ENCODE data around the gene LIAS.

The LIAS gene

GRCh38 chr4:39429476-39430334 is 29.2 kb upstream of the LIAS start:
- no peak overlapping the region for H3K4me3 ChIP-seq (ENCODE audit: low read length)
- H3K27ac ChIP-seq (ENCODE audit: low read length) = no peak overlapping the region
- no peak overlapping the region for H3K9ac ChIP-seq (ENCODE audit: low read length)
- H4K20me1 ChIP-seq (ENCODE audit: insufficient read depth, low read length) = no peaks in the 10 kb centered on the region
- H3K4me2 ChIP-seq (ENCODE audit: low read length) = no peak overlapping the region
- H3K27me3 ChIP-seq (ENCODE audit: low read depth, low read length) = no peaks in the 10 kb centered on the region
- H3K4me1 ChIP-seq (ENCODE audit: low read length) = no peaks in the 10 kb centered on the region
- H3K36me3 ChIP-seq (replicated peaks; ENCODE audit: low read depth, low read length) = no peaks in the 10 kb centered on the region
- TF ChIP-seq EZH2phosphoT487 (IDR thresholded peaks at IDR 0.05; ENCODE audit: low read depth) = no peak
- TF ChIP-seq, protein P1, sequence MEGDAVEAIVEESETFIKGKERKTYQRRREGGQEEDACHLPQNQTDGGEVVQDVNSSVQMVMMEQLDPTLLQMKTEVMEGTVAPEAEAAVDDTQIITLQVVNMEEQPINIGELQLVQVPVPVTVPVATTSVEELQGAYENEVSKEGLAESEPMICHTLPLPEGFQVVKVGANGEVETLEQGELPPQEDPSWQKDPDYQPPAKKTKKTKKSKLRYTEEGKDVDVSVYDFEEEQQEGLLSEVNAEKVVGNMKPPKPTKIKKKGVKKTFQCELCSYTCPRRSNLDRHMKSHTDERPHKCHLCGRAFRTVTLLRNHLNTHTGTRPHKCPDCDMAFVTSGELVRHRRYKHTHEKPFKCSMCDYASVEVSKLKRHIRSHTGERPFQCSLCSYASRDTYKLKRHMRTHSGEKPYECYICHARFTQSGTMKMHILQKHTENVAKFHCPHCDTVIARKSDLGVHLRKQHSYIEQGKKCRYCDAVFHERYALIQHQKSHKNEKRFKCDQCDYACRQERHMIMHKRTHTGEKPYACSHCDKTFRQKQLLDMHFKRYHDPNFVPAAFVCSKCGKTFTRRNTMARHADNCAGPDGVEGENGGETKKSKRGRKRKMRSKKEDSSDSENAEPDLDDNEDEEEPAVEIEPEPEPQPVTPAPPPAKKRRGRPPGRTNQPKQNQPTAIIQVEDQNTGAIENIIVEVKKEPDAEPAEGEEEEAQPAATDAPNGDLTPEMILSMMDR (IDR thresholded peaks at IDR 0.05; ENCODE audit: low read depth, low read length) = no peak
- no peak overlapping the region for H2AFZ ChIP-seq (ENCODE audit: low read depth, low read length)
- no peaks in the 10 kb centered on the region for H3K9me3 ChIP-seq (ENCODE audit: insufficient read depth, low read length)
- no peaks in the 10 kb centered on the region for H3K79me2 ChIP-seq (ENCODE audit: low read length)

DNA sequence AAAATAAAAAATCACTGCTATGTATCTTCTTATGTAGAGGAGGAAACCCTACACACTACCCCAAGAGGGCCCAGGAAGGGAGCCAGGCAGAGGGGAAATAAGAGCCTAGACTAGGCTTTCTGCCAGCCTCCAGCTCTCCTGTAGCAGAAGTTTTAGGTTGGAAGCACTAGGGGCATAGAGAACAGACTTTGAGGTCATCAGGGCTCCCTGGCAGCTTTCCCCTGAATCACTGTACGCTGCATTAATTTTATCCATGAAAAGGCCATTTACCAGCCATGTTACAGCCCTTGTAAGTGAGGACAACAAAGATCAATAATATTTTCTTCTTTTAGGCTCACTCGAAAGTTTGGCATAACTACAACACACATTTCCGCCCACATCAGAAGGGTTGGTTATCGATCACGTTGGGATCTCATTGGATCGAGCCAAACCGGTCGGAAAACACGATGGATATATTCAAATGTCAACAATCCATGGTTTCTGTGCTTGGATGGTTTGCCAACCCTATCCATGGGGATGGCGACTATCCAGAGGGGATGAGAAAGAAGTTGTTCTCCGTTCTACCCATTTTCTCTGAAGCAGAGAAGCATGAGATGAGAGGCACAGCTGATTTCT is 24.9 kb upstream of the LIAS start:
- Histone ChIP-seq H3K27ac (ENCODE audit: low read length) (no peak overlapping the region), H3K9me3 (ENCODE audit: insufficient read depth, low read length) (no peaks in the 10 kb centered on the region), H3K79me2 (ENCODE audit: low read length) (no peaks in the 10 kb centered on the region), H3K27me3 (ENCODE audit: low read depth, low read length) (0 out of 2 replicates have a peak, but pooled peaks cover 2% of the 10 kb centered on the region), H3K4me1 (ENCODE audit: low read length) (peaks cover 6% of the 10 kb centered on the region), H4K20me1 (ENCODE audit: insufficient read depth, low read length) (no peaks in the 10 kb centered on the region), H3K9ac (ENCODE audit: low read length) (no peak overlapping the region), H3K4me2 (ENCODE audit: low read length) (no peak overlapping the region), H3K4me3 (ENCODE audit: low read length) (no peak overlapping the region), H2AFZ (ENCODE audit: low read depth, low read length) (no peak overlapping the region), H3K36me3 (replicated peaks; ENCODE audit: low read depth, low read length) (no peaks in the 10 kb centered on the region)
- TF ChIP-seq, protein P1 (IDR thresholded peaks at IDR 0.05; ENCODE audit: low read depth, low read length) = no peak

DNA sequence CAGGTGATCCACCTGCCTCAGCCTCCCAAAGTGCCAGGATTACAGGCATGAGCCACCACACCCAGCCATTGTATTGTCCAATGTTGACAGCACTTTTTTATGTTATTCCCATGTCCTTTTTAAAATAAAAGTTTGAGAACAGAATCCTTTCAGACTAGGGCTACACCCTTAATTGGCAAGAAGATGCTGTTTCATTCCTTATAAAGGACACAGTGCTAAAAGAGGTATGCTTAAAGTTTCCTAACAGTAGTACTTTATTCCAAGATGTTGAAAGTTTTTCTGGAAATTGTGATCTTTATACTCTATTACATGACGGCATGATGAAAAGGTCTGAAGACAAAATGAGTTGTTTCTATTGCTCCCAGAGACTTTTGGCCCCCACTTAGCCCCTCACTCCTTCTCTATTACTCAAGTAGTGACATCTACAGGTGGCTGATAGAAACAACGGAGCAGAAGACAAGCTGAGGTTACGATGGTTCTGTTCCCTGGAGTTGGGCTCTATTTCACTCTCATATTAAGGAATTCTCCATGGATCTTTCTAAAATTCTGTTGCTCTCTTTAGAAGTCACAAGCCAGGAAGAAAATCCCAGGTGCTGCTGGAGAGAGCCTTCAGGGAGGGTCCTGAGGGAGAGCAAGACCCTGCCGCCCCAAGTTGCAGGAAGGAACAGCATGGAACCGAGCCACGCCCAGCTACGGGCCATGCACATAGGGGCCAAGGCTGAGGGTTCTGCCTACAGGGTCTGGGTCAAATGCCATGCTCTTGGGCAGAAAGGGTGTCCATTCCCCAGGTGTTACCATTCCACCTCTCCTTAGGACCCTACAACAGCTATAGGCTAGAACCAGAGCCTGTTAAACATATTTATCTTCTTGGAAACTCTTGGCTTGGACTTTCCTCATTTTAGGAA is 22.9 kb upstream of the LIAS start:
- Histone ChIP-seq H3K4me3 (ENCODE audit: low read length) (peak overlapping the region; percentile 73), H3K4me2 (ENCODE audit: low read length) (peak overlapping the region; percentile 89), H2AFZ (ENCODE audit: low read depth, low read length) (peak overlapping the region; percentile 88), H4K20me1 (ENCODE audit: insufficient read depth, low read length) (no peaks in the 10 kb centered on the region), H3K9ac (ENCODE audit: low read length) (no peak overlapping the region), H3K36me3 (replicated peaks; ENCODE audit: low read depth, low read length) (no peaks in the 10 kb centered on the region), H3K27ac (ENCODE audit: low read length) (no peak overlapping the region), H3K4me1 (ENCODE audit: low read length) (peaks cover 6% of the 10 kb centered on the region), H3K9me3 (ENCODE audit: insufficient read depth, low read length) (no peaks in the 10 kb centered on the region), H3K27me3 (ENCODE audit: low read depth, low read length) (0 out of 2 replicates have a peak, but pooled peaks cover 2% of the 10 kb centered on the region), H3K79me2 (ENCODE audit: low read length) (no peaks in the 10 kb centered on the region)
- no peak for TF ChIP-seq EZH2phosphoT487 (IDR thresholded peaks at IDR 0.05; ENCODE audit: low read depth)
- TF ChIP-seq, protein P1 (IDR thresholded peaks at IDR 0.05; ENCODE audit: low read depth, low read length) = peak; percentile 74
